SK-N-SH treated with all-trans-retinoic acid at 6 μM for 48 hours (cell line): ENCODE data around the gene HYPK.

Source experiments
- ATAC-seq: fragments of 200-7000 bp; cut with Tn5 transposase; 3 replicates; pipeline ENCODE4 v1.9.1; 2020; ENCODE audit warnings: mild to moderate bottlenecking, moderate library complexity
- BACH2 ChIP-seq: fragments of 250-450 bp; sonication (Bioruptor Pico); IDR thresholded peaks from 2 replicates; pipeline ENCODE4 v1.9.0; 2021; ENCODE audit warnings: mild to moderate bottlenecking, borderline replicate concordance
- CREB5 ChIP-seq: fragments of 250-450 bp; sonication (Bioruptor Pico); IDR thresholded peaks from 2 replicates; pipeline ENCODE4 v1.5.1; 2020; ENCODE audit warnings: low read depth, mild to moderate bottlenecking, moderate library complexity
- CSDC2 ChIP-seq: fragments of 250-450 bp; sonication (Bioruptor Pico); IDR thresholded peaks from 2 replicates; pipeline ENCODE4 v1.5.0; 2020; ENCODE audit warnings: mild to moderate bottlenecking, moderate library complexity
- ESRRG ChIP-seq: fragments of 250-450 bp; sonication (Bioruptor Pico); IDR thresholded peaks from 2 replicates; pipeline ENCODE4 v1.6.1; 2021; ENCODE audit warnings: mild to moderate bottlenecking
- GLIS3 ChIP-seq: fragments of 250-450 bp; sonication (Bioruptor Pico); IDR thresholded peaks from 2 replicates; pipeline ENCODE4 v1.5.0; 2020; ENCODE audit warnings: mild to moderate bottlenecking, moderate library complexity
- ISL1 ChIP-seq: fragments of 250-450 bp; sonication (Bioruptor Pico); IDR thresholded peaks from 2 replicates; pipeline ENCODE4 v2.1.2; 2022; ENCODE audit warnings: mild to moderate bottlenecking, moderate library complexity
- OSR1 ChIP-seq: fragments of 250-450 bp; sonication (Bioruptor Pico); IDR thresholded peaks from 2 replicates; pipeline ENCODE4 v1.8.0; 2022; ENCODE audit warnings: moderate library complexity, mild to moderate bottlenecking, inconsistent platforms
- PATZ1 ChIP-seq: fragments of 250-450 bp; sonication (Bioruptor Pico); IDR thresholded peaks from 2 replicates; pipeline ENCODE4 v1.8.0; 2020; ENCODE audit warnings: mild to moderate bottlenecking, moderate library complexity, borderline replicate concordance
- POU6F1 ChIP-seq: fragments of 250-450 bp; sonication (Bioruptor Pico); IDR thresholded peaks from 2 replicates; pipeline ENCODE4 v1.8.0; 2021; ENCODE audit warnings: low read depth, mild to moderate bottlenecking, moderate library complexity, borderline replicate concordance
- PPARA ChIP-seq: fragments of 250-450 bp; sonication (Bioruptor Pico); IDR thresholded peaks from 2 replicates; pipeline ENCODE4 v1.5.0; 2020; ENCODE audit warnings: mild to moderate bottlenecking, borderline replicate concordance
- RARB ChIP-seq: fragments of 250-450 bp; sonication (Bioruptor Pico); IDR thresholded peaks from 2 replicates; pipeline ENCODE4 v1.8.0; 2021; ENCODE audit warnings: mild to moderate bottlenecking, moderate library complexity
- SNAI2 ChIP-seq: fragments of 250-450 bp; sonication (Bioruptor Pico); IDR thresholded peaks from 2 replicates; pipeline ENCODE4 v1.5.0; 2020; ENCODE audit warnings: mild to moderate bottlenecking, moderate library complexity
- TCF4 ChIP-seq: fragments of 250-450 bp; sonication (Bioruptor Pico); IDR thresholded peaks from 2 replicates; pipeline ENCODE4 v1.8.0; 2021; ENCODE audit warnings: mild to moderate bottlenecking, moderate library complexity, borderline replicate concordance
- TOX ChIP-seq: fragments of 250-450 bp; sonication (Bioruptor Pico); IDR thresholded peaks from 2 replicates; pipeline ENCODE4 v1.8.0; 2021; ENCODE audit warnings: mild to moderate bottlenecking, moderate library complexity, borderline replicate concordance
- ZC3H10 ChIP-seq: fragments of 250-450 bp; sonication (Bioruptor Pico); IDR thresholded peaks from 2 replicates; pipeline ENCODE4 v1.5.1; 2021; ENCODE audit warnings: mild to moderate bottlenecking, moderate library complexity
- ZFP3 ChIP-seq: fragments of 250-450 bp; sonication (Bioruptor Pico); IDR thresholded peaks from 2 replicates; pipeline ENCODE4 v1.5.0; 2020; ENCODE audit warnings: mild to moderate bottlenecking, moderate library complexity
- ZFP30 ChIP-seq: fragments of 450-650 bp; formaldehyde crosslinking; IDR thresholded peaks from 2 replicates; pipeline ENCODE4 v1.5.0; 2022; ENCODE audit warnings: mild to moderate bottlenecking, moderate library complexity
- ZNF565 ChIP-seq: fragments of 450-650 bp; formaldehyde crosslinking; conservative IDR thresholded peaks from 2 replicates; pipeline ENCODE4 v1.5.0; 2020; ENCODE audit warnings: low read depth, mild to moderate bottlenecking, moderate library complexity
- ZNF70 ChIP-seq: fragments of 450-650 bp; formaldehyde crosslinking; IDR thresholded peaks from 2 replicates; pipeline ENCODE4 v1.5.0; 2020; ENCODE audit warnings: mild to moderate bottlenecking, moderate library complexity
- ZNF8 ChIP-seq: fragments of 450-650 bp; formaldehyde crosslinking; IDR thresholded peaks from 2 replicates; pipeline ENCODE4 v1.5.0; 2020; ENCODE audit warnings: mild to moderate bottlenecking, moderate library complexity

Gene HYPK

GRCh38 chr15:43771816-43772215, 28.6 kb upstream of the HYPK start:
- ATAC-seq = no peak
- no peak for TF ChIP-seq TOX (CRISPR knock-in tag)
- no peak for TF ChIP-seq GLIS3 (CRISPR knock-in tag)
- no peak for TF ChIP-seq TCF4
- TF ChIP-seq ZFP30 (CRISPR knock-in tag) = no peak
- TF ChIP-seq RARB (CRISPR knock-in tag) = no peak
- no peak for TF ChIP-seq ZNF8 (CRISPR knock-in tag)
- TF ChIP-seq PATZ1 = no peak
- no peak for TF ChIP-seq ISL1 (CRISPR knock-in tag)

GRCh38 chr15:43772624-43773023, 27.8 kb upstream of the HYPK start:
- no peak for ATAC-seq
- TF ChIP-seq TCF4 = no peak
- no peak for TF ChIP-seq PATZ1
- TF ChIP-seq ZNF565 (CRISPR knock-in tag) = no peak
- no peak for TF ChIP-seq ZNF70 (CRISPR knock-in tag)
- TF ChIP-seq GLIS3 (CRISPR knock-in tag) = no peak
- no peak for TF ChIP-seq SNAI2
- TF ChIP-seq ZFP30 (CRISPR knock-in tag) = no peak
- no peak for TF ChIP-seq RARB (CRISPR knock-in tag)
- TF ChIP-seq ZFP3 (CRISPR knock-in tag) = no peak
- no peak for TF ChIP-seq ISL1 (CRISPR knock-in tag)
- TF ChIP-seq PPARA (CRISPR knock-in tag) = no peak
- no peak for TF ChIP-seq OSR1 (CRISPR knock-in tag)
- no peak for TF ChIP-seq ESRRG (CRISPR knock-in tag)
- TF ChIP-seq BACH2 = no peak
- TF ChIP-seq ZC3H10 (CRISPR knock-in tag) = no peak
- TF ChIP-seq CSDC2 (CRISPR knock-in tag) = no peak

DNA sequence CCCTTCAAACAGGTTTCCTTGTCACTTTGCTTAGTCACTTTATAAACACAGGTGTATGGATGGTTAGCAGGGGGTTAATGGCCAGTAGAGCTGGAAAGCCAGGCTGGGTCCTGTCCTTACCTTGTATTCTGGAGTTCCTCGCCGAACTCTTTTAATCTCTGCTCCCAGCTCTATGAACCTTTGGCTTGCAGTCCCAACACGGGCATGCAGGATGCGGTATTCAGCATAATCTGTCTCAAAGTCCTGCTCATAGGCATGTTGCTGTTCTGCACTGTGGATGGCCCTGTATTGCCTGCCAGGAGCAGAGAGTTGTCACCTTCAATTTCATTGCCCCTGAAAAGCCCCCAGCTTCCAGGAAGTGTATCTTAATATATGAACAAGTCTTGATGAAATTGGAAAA, 26.3 kb upstream of the HYPK start:
- no peak for TF ChIP-seq BACH2
- no peak for TF ChIP-seq RARB (CRISPR knock-in tag)
- no peak for TF ChIP-seq ESRRG (CRISPR knock-in tag)
- TF ChIP-seq ZC3H10 (CRISPR knock-in tag) = no peak
- no peak for TF ChIP-seq POU6F1
- TF ChIP-seq ZNF8 (CRISPR knock-in tag) = no peak
- no peak for TF ChIP-seq ZFP3 (CRISPR knock-in tag)
- no peak for TF ChIP-seq CSDC2 (CRISPR knock-in tag)
- no peak for TF ChIP-seq CREB5 (CRISPR knock-in tag)
- TF ChIP-seq, all 23 proteins: peak for 0
- ATAC-seq = no peak

- peak; percentile 53 for ATAC-seq
- TF ChIP-seq RARB (CRISPR knock-in tag) (no peak), ZFP3 (CRISPR knock-in tag) (no peak), SNAI2 (no peak)
Observed at GRCh38 chr15:43775411-43775965, 24.9 kb upstream of the HYPK start.

DNA sequence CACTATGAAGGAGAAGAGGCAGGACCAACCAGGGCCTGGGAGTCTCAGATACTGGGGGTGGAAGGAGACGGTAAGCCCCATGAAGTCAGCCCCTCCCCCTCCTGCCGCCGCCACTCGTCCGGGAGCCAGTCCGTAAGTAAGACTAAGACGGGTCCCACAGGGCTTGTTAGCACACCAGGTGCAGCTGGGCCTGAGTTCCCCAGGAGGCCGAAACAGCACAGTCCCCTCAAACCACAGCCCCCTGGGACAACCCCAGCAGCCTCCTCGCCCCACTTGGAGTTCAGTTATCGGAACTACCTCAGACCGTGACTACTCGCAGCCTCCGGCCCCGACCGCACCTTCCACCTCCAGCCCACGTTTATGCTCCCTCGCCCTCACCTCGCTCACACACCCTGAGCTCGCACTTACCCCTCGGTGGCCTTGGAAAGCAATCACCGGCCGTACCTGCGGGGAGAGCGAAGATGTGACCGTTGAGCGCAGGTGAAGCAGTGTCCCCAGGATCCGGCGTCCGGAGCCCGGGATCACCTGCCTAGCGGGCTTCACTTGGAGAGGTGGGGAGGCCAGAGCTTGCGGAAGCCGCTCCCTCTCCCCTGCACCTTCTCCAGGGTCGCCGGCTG, 24.2 kb upstream of the HYPK start:
- TF ChIP-seq PATZ1 (no peak), SNAI2 (no peak), ISL1 (CRISPR knock-in tag) (no peak), CREB5 (CRISPR knock-in tag) (no peak), CSDC2 (CRISPR knock-in tag) (no peak), POU6F1 (no peak)
- peak; percentile 2 for ATAC-seq
